T47D (cell line): ENCODE measurements around the gene LPIN2.
"Not testable (repeated sequence)": the region's sequence is repeated elsewhere in the genome, so short reads cannot be mapped to it uniquely, and the experiment has no call there.

Experiments
- DNase-seq, 2 experiments: peaks; one replicate each; pipeline versions ENCODE4 v3.0.0 to v3.0.0-alpha.2; 2011 to 2012; ENCODE audit warnings: low read depth in 1 of 2, low spot score in 1 of 2
- JUND ChIP-seq: IDR thresholded peaks from 2 replicates; pipeline ENCODE4 v1.6.1; 2012; ENCODE audit warnings: low read depth
- in situ Hi-C: cut with HindIII; loops from 2 replicates; pipeline ENCODE4 v1.10.0; 2016; ENCODE audit warnings: low sequenced_read_pairs, low pct_unique_long_range_greater_than_20kb

The LPIN2 gene

GRCh38 chr18:3036108-3036507, 23.2 kb upstream of the LPIN2 start:
- DNase-seq = no peak
- TF ChIP-seq JUND = no peak
- in situ Hi-C loops = no loop called here

- no peak for DNase-seq
- in situ Hi-C loops = no loop called here
- TF ChIP-seq JUND = no peak
These were observed 22.7 kb upstream of the LPIN2 start for GRCh38 chr18:3035635-3036034.

GRCh38 chr18:3032721-3033120, 19.8 kb upstream of the LPIN2 start:
- TF ChIP-seq JUND = no peak
- DNase-seq = no peak
- in situ Hi-C loops = no loop called here

- no peak for TF ChIP-seq JUND
- in situ Hi-C loops = no loop called here
- no peak for DNase-seq
These were observed 16.4 kb upstream of the LPIN2 start for GRCh38 chr18:3029215-3029952.

- DNase-seq, in situ Hi-C loops: not testable (repeated sequence)
These were observed 15.2 kb upstream of the LPIN2 start for GRCh38 chr18:3028115-3028514.

- no peak for DNase-seq
- in situ Hi-C loops = no loop called here
- TF ChIP-seq JUND = no peak
These were observed 14.5 kb upstream of the LPIN2 start for GRCh38 chr18:3027370-3027891.

- TF ChIP-seq JUND = no peak
- in situ Hi-C loops = no loop called here
- no peak for DNase-seq
These were observed 12.6 kb upstream of the LPIN2 start for GRCh38 chr18:3025544-3025943.

- DNase-seq, in situ Hi-C loops: not testable (repeated sequence)
These were observed 10.7 kb upstream of the LPIN2 start for GRCh38 chr18:3023603-3024002.

GRCh38 chr18:3016585-3017297, 3.8 kb upstream of the LPIN2 start:
- no peak for TF ChIP-seq JUND
- no peak for DNase-seq
- in situ Hi-C loops = no loop called here

- DNase-seq = no peak
- in situ Hi-C loops = no loop called here
- no peak for TF ChIP-seq JUND
These were observed 2.9 kb upstream of the LPIN2 start for GRCh38 chr18:3015851-3016250.

GRCh38 chr18:3015204-3015592, 2.3 kb upstream of the LPIN2 start:
- in situ Hi-C loops = no loop called here
- DNase-seq = no peak
- no peak for TF ChIP-seq JUND

- no peak for TF ChIP-seq JUND
- no peak for DNase-seq
- in situ Hi-C loops = no loop called here
These were observed 1.7 kb upstream of the LPIN2 start for GRCh38 chr18:3014503-3015203.

- in situ Hi-C loops = no loop called here
These were observed 564 bp downstream of the LPIN2 start for GRCh38 chr18:3012136-3013023.

More at GRCh38 chr18:3012136-3013023, 564 bp downstream of the LPIN2 start:
- no peak for DNase-seq
- TF ChIP-seq JUND = no peak
